Measurements from ENCODE around the gene EPB41L4A. TPM values are rescaled to one million over a fixed set of nuclear protein-coding genes. Genes with fewer than 3 reads are reported as not detected.
"Not testable (repeated sequence)": the region's sequence is repeated elsewhere in the genome, so short reads cannot be mapped to it uniquely, and the experiment has no call there.

Gene EPB41L4A
- total RNA-seq, 1 experiment from 2014 or later = 7.9 TPM

DNA sequence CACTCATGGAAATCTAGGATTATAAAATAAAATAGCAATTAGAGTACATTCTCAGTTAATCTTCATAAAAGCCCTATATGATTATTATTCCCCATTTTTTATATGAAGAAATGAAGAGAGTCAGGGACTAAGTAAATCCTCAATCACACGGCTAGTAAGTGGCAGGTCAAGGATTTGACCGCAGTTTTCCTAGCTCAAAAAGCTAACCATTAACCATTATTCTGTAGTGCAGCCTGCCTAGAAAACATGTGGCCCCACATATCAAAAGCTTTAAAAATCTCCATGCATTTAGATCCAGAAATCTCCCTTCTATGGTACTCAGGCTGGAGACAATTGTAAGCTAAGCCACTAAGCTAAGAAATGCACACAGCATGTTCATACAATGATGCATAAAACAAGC is 21.4 kb downstream of the EPB41L4A start:
- DNase-seq (ENCODE audit: low read depth) = no peak

DNA sequence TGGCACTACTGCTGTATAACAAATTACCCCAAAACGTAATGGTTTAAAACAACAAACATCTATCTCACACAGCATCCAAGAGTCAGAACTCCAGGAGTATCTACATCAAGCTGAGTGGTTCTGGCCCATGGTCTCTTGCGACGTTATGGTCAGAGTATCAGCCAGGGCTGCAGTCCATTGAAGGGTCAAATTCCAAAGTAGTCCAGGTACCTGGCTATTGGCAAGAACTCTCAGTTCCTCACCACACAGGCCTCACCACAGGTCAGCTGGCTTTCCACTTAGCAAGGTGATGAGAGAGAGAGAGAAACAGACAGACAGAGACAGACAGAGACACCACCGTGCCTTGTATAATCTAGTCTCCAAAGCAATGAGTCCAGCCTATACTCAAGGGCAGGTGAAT is 22.6 kb downstream of the EPB41L4A start:
- no peak for DNase-seq (ENCODE audit: low read depth)

DNA sequence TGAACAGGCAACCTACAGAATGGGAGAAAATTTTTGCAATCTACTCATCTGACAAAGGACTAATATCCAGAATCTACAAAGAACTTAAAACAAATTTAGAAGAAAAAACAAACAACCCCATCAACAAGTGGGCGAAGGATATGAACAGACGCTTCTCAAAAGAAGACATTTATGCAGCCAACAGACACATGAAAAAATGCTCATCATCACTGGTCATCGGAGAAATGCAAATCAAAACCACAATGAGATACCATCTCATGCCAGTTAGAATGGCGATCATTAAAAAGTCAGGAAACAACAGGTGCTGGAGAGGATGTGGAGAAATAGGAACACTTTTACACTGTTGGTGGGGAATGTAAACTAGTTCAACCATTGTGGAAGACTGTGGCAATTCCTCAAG is 23.8 kb downstream of the EPB41L4A start:
- not testable (repeated sequence) for DNase-seq (ENCODE audit: low read depth)

- DNase-seq (ENCODE audit: low read depth) = no peak
Measured at GRCh38 chr5:112390327-112390726, 28.8 kb downstream of the EPB41L4A start.

GRCh38 chr5:112388739-112389138 is 30.3 kb downstream of the EPB41L4A start:
- DNase-seq (ENCODE audit: low read depth) = no peak

- DNase-seq (ENCODE audit: low read depth) = no peak
Measured at GRCh38 chr5:112388074-112388473, 31.0 kb downstream of the EPB41L4A start.

GRCh38 chr5:112386766-112387165 is 32.3 kb downstream of the EPB41L4A start:
- DNase-seq (ENCODE audit: low read depth) = no peak

DNA sequence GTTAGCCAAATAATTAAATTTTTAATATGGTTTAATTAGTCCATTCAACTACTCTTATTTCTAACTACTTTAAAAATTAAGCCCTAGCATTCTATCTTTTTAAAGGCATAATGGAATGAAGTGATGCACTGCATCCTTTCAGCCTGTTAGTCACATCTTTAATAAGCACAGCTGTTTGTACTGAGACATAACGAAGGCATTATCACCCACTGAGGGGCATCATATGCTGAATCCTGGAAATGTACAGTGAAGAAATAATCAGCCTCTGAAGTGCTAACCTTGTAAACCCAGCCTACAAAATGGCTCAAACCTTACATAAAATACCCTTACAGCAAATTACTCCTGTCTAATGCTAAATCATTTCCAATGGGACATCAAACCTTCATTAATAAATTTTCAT is 33.1 kb downstream of the EPB41L4A start:
- no peak for DNase-seq (ENCODE audit: low read depth)

- DNase-seq (ENCODE audit: low read depth) = no peak
Measured at GRCh38 chr5:112385566-112385965, 33.5 kb downstream of the EPB41L4A start.

DNA sequence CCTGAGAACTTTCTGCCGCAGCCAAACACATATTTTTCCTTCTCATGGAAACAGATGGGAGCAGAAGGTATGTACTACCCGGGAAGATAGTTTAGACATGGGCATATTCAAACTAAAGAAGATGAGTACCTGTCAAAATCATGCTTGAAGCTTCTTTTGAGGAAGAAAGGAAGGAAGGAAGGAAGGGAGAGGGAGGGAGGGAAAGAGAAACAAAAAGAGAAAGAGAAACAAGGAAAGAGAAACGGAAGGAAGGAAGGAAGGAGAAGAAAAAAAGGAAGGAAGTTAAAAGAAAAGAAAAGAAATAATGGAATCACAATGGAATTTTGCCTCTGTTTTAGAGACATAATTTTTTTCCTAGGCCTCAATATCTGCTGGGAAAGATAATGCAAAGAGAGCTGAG is 34.6 kb downstream of the EPB41L4A start:
- no peak for DNase-seq (ENCODE audit: low read depth)

GRCh38 chr5:112382886-112383285 is 36.2 kb downstream of the EPB41L4A start:
- no peak for DNase-seq (ENCODE audit: low read depth)

GRCh38 chr5:112381521-112381920 is 37.6 kb downstream of the EPB41L4A start:
- DNase-seq (ENCODE audit: low read depth) = no peak

DNA sequence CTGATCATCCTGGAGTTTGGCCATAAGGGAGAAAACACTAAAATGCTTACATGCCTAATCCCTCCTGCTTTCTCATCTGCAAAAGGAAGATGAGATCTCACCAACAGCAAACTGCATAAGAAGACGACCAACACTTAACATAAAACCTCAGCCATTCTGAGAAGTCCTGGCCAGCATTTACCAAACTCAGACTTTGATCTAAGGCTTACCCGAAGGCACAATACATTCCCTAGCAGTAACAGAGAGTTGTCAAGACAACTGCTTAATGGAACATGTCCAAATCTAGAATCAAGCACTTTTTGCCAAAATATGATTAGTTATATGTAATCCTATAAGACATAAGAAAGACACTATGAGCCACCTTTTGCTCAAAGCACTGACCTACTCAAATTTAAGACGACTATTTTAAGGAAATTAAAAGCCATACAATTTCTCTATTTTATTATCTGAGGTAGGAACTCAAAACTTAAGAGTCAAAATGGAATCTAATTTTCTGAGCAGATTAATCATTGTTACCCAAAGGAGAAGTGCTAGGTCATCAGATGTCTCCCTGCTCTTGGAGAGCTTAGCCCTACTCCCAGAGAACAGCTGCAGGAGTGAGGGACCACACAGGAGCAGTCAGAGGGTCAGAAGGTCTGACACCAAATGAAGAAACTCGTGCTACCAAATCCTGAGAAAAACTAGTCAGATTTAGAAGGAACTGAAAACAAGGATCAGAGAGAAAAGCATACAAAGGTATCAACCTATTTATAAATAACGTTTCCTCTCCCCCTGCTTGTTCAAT is 39.3 kb downstream of the EPB41L4A start:
- DNase-seq (ENCODE audit: low read depth) = no peak

- DNase-seq (ENCODE audit: low read depth) = no peak
Measured at GRCh38 chr5:112374818-112375217, 44.3 kb downstream of the EPB41L4A start.

DNA sequence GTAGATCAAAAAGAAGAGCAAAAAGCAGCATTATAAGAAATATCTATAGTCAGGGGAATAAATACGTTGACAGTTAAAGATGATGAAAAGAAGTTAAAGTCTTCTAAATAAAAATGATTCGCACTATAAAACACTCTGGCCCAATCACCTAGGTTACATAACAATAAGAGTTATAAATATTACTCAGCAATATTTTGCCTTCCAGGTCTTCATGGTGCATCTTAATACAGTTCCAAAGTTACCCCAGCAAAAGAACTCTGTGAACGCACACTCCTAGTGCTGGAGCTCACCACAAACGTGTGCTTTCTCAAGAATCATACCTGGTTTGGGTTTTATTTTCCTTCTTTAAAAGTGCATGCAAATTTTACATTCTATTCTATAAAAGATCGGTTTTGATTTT is 44.7 kb downstream of the EPB41L4A start:
- DNase-seq (ENCODE audit: low read depth) = no peak

- no peak for DNase-seq (ENCODE audit: low read depth)
Measured at GRCh38 chr5:112373885-112374284, 45.2 kb downstream of the EPB41L4A start.

GRCh38 chr5:112372543-112372942 is 46.5 kb downstream of the EPB41L4A start:
- DNase-seq (ENCODE audit: low read depth) = no peak

- no peak for DNase-seq (ENCODE audit: low read depth)
Measured at GRCh38 chr5:112371067-112371466, 48.0 kb downstream of the EPB41L4A start.

DNA sequence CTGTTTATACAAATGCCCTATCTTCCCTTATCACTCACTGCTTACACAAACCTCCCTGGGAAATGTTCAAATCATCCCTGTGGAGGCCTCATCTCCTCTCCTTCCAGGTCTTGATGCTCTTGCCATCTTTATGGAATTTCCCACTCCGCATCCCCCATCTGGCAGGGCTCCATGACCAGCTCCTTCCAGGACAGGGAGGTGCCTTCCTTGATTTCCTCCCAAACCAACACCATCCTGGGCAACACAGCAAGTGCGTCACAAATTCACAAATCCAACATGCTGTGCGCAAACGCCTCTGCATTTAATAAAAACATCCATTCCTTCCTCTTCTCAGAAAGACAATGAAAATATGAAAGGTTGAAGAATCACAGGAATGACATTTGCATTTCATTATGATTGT is 51.7 kb downstream of the EPB41L4A start:
- no peak for DNase-seq (ENCODE audit: low read depth)

GRCh38 chr5:112366987-112367386 is 52.1 kb downstream of the EPB41L4A start:
- DNase-seq (ENCODE audit: low read depth) = no peak

- not testable (repeated sequence) for DNase-seq (ENCODE audit: low read depth)
Measured at GRCh38 chr5:112360740-112361139, 58.3 kb downstream of the EPB41L4A start.

DNA sequence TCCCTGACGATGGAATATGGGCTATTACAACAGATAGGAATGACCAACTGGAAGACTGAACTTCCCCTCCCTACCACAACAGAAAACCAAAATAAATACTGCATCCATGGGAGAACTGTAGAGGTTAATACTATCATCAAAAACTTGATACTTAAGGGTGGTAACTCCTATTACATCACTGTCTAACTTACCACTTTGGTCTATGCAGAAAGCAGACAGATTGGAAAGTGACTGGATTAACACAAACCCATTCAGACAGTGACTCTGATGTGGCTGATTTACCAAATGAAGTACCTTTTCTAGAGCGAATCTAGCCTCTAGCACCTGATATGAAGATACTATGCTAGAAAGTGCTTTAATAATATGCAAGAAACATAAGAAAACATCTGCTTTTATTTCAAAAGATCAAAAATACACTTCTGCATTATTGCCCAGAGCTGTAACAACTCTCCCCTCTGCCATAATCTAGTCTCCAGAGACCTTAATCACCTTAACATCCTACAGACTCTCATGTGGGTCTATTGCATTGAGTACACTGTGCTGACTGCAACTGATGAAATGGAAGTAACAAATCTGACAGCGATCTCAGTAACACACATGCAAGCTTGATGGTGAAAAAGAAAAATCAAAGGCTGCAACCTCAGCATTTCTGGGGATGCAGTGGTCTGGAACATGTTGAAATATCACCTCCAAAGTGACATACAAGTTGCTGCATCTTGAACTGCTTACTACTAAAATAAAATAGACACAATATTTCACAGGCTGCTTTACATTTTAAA is 62.7 kb downstream of the EPB41L4A start:
- no peak for DNase-seq (ENCODE audit: low read depth)

GRCh38 chr5:112355058-112355685 is 63.9 kb downstream of the EPB41L4A start:
- no peak for DNase-seq (ENCODE audit: low read depth)

Data from Daoy (cell line).